Fibroblast of lung (primary cell): ENCODE results near the gene CBX8. TPM values are rescaled to one million over a fixed set of nuclear protein-coding genes. Genes with fewer than 3 reads are reported as not detected.
A peak's percentile ranks its signal among the peaks of the same experiment; 100 is the strongest.

Source experiments
- DNase-seq, 2 donors: peaks; one replicate each; pipeline versions ENCODE4 v3.0.0 to v3.0.0-alpha.2; 2010; ENCODE audit warnings: low read depth in 2 of 2
- H2AFZ ChIP-seq: 2 replicates; pipeline ENCODE4 v1.5.1; 2012; ENCODE audit warnings: low read length, control low read depth, inconsistent platforms
- H3K27ac ChIP-seq: 2 replicates; pipeline ENCODE4 v1.5.1; 2011; ENCODE audit warnings: low read length, control low read depth; ENCODE audit not compliant: insufficient read depth
- H3K27me3 ChIP-seq: 2 replicates; pipeline ENCODE4 v1.5.1; 2011; ENCODE audit warnings: mild to moderate bottlenecking, low read length; ENCODE audit not compliant: control insufficient read depth, insufficient read depth
- H3K36me3 ChIP-seq: 2 replicates; pipeline ENCODE4 v1.5.1; 2011; ENCODE audit warnings: low read length; ENCODE audit not compliant: control insufficient read depth, insufficient read depth
- H3K4me1 ChIP-seq: 2 replicates; pipeline ENCODE4 v1.5.1; 2011; ENCODE audit warnings: low read length; ENCODE audit not compliant: control insufficient read depth, insufficient read depth; ENCODE audit errors: extremely low read depth
- H3K4me2 ChIP-seq: 2 replicates; pipeline ENCODE4 v1.5.1; 2011; ENCODE audit warnings: low read length, control low read depth; ENCODE audit not compliant: insufficient read depth; ENCODE audit errors: extremely low read depth
- H3K4me3 ChIP-seq, 4 experiments: fragments of 200-600 bp in 1 of 4; sonication (generic) in 1 of 4; replicated peaks in 1 of 4; 2 replicates each; pipeline ENCODE4 v1.5.1; 2011 to 2016; ENCODE audit warnings: low read length in 4 of 4, low read depth in 3 of 4, mild to moderate bottlenecking in 3 of 4, control low read depth in 2 of 4, inconsistent platforms in 1 of 4, mixed read lengths in 1 of 4; ENCODE audit not compliant: insufficient read depth in 1 of 4; ENCODE audit errors: control extremely low read depth in 1 of 4
- H3K79me2 ChIP-seq: 2 replicates; pipeline ENCODE4 v1.5.1; 2012; ENCODE audit warnings: mild to moderate bottlenecking, low read length, inconsistent platforms; ENCODE audit not compliant: control insufficient read depth, insufficient read depth
- H3K9ac ChIP-seq: 2 replicates; pipeline ENCODE4 v1.5.1; 2011; ENCODE audit warnings: mild to moderate bottlenecking, low read length, control low read depth; ENCODE audit not compliant: insufficient read depth
- H3K9me3 ChIP-seq: 2 replicates; pipeline ENCODE4 v1.5.1; 2012; ENCODE audit warnings: low read depth, low read length; ENCODE audit not compliant: control insufficient read depth, insufficient read depth
- H4K20me1 ChIP-seq: 2 replicates; pipeline ENCODE4 v1.5.1; 2011; ENCODE audit warnings: low read length; ENCODE audit not compliant: control insufficient read depth, insufficient read depth; ENCODE audit errors: extremely low read depth
- EZH2 ChIP-seq: IDR thresholded peaks from 2 replicates; pipeline ENCODE4 v1.5.1; 2012; ENCODE audit warnings: low read length, control low read depth, mild to moderate bottlenecking; ENCODE audit errors: missing control alignments
- polyA plus RNA-seq, 2 donors: library from polyadenylated mRNA; depleted of rRNA in 1 of 2; stranded (reverse) in 1 of 2; unstranded in 1 of 2; fragments of >200 nt; gene quantifications; 2 replicates each; pipeline ENCODE4 v1.2.1, GENCODE V29; 2011 to 2012; ENCODE audit warnings: missing spikeins in 1 of 2
- total RNA-seq: library from RNA; depleted of rRNA; stranded (reverse); fragments of >200 nt; gene quantifications from 2 replicates; pipeline ENCODE4 v1.2.1, GENCODE V29; 2014
- TF ChIP-seq, protein P1 (sequence below), 2 donors: IDR thresholded peaks in 1 of 2; conservative IDR thresholded peaks in 1 of 2; 1 replicate in 1 of 2; 2 replicates in 1 of 2; pipeline ENCODE4 v1.5.1; 2011 to 2012; ENCODE audit warnings: low read length in 2 of 2, control low read depth in 1 of 2, inconsistent platforms in 1 of 2, low read depth in 1 of 2, mild to moderate bottlenecking in 1 of 2

The CBX8 gene
- total and polyA plus RNA-seq, 2 donors (not counting 1 experiment from before 2014, with no cell fraction given), result 0.19 to 4.0 TPM

DNA sequence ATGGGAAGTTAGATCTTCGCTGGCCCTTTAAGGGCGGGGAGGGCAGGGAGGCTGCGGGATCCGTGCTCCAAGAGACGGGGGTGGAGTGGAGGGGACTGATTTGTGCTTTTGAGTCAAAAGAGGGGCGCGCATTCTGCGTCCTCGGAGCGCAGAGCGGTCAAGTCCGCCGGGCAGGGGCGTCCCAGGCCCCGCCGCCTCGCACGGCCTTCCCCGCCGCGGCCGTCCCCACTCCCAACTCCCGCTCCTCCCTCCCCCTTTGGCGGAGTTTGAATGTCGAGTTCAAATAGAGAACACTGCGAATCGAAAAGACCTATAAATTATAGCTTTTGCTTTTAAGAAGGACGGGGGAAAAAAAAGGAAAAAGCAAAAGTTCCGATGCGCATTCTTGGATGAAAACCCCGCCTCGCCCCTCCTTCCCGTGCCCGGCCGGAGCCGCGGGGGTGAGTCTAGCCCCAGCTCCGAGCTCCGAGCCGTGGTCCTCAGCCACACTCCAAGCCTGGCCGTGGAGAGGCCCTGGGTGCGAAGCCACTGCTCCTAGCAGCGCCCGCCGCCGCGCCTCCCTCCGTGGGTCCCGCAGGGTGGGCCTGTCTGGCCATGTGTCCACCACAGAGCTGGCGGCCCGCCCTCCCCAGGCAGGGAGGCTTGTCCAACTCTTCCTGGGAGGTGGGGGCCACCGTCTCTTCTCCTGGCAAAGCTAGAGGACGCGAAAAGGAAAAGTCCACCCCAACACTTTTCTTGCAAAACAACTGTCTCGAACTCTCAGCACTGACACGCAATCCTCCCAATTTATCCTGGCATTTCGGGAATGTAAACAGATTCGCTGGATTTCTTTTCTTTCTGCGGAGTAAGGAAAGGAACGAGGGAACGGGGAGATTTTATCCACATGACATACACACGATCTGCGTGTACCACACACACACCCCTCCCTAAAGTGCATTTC lies 3.6 kb downstream of the CBX8 start:
- peaks cover 6% of the 10 kb centered on the region for H3K36me3 ChIP-seq
- peak overlapping the region; percentile 94 for H3K4me2 ChIP-seq
- peak overlapping the region; percentile 89 for H3K27ac ChIP-seq
- peak overlapping the region; percentile 55 to 61 (median 59) for H3K4me3 ChIP-seq
- peak overlapping the region; percentile 60 for H3K9ac ChIP-seq
- TF ChIP-seq, protein P1, sequence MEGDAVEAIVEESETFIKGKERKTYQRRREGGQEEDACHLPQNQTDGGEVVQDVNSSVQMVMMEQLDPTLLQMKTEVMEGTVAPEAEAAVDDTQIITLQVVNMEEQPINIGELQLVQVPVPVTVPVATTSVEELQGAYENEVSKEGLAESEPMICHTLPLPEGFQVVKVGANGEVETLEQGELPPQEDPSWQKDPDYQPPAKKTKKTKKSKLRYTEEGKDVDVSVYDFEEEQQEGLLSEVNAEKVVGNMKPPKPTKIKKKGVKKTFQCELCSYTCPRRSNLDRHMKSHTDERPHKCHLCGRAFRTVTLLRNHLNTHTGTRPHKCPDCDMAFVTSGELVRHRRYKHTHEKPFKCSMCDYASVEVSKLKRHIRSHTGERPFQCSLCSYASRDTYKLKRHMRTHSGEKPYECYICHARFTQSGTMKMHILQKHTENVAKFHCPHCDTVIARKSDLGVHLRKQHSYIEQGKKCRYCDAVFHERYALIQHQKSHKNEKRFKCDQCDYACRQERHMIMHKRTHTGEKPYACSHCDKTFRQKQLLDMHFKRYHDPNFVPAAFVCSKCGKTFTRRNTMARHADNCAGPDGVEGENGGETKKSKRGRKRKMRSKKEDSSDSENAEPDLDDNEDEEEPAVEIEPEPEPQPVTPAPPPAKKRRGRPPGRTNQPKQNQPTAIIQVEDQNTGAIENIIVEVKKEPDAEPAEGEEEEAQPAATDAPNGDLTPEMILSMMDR (conservative IDR thresholded peaks at IDR 0.05 in 1 of 2, IDR thresholded peaks at IDR 0.05 in 1 of 2; ENCODE audit: low read depth in 1 of 2, low read length in 2 of 2), result no peak
- TF ChIP-seq EZH2, result no peak
- H3K27me3 ChIP-seq, result peaks cover 42% of the 10 kb centered on the region
- no peaks in the 10 kb centered on the region for H3K79me2 ChIP-seq
- H3K4me1 ChIP-seq, result peaks cover 13% of the 10 kb centered on the region
- peak overlapping the region; percentile 31 for H2AFZ ChIP-seq
- no peaks in the 10 kb centered on the region for H3K9me3 ChIP-seq
- H4K20me1 ChIP-seq, result no peaks in the 10 kb centered on the region
- peak; percentile 80 to 88 for DNase-seq

DNA sequence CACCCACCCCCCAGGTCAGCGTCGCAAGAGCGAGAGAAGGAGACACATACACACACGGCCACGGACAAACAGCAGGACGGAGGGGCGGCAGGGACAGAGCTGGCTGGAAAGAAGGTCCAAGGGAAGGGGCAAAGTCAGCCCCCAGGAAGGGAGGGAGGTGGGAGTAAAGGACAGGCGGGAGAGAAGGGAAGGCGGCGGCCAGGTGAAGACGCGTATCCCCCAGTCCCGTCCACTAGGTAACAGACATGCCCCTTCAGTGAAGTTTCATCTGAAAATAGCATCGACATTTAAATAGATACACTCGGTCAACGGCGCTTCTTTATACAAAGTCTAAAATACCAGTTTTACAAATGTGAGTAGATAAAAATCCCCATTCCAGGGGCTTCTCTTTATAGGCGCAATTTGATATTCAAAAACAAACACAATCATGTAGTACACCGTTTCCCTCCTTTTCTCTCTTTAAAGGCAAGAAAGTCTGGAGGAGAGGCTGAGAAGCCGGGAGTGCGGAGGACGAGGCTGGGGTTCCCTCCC lies 4.5 kb downstream of the CBX8 start:
- Histone ChIP-seq H3K36me3 (peaks cover 6% of the 10 kb centered on the region), H4K20me1 (no peaks in the 10 kb centered on the region), H3K27me3 (peaks cover 37% of the 10 kb centered on the region), H2AFZ (no peak overlapping the region), H3K4me1 (peaks cover 13% of the 10 kb centered on the region), H3K4me3 (peak overlapping the region; percentile 4 to 61 (median 14)), H3K4me2 (peak overlapping the region; percentile 94), H3K27ac (no peak overlapping the region), H3K79me2 (no peaks in the 10 kb centered on the region), H3K9me3 (no peaks in the 10 kb centered on the region), H3K9ac (no peak overlapping the region)
- DNase-seq, result no peak
- TF ChIP-seq, protein P1 (conservative IDR thresholded peaks at IDR 0.05 in 1 of 2, IDR thresholded peaks at IDR 0.05 in 1 of 2; ENCODE audit: low read depth in 1 of 2, low read length in 2 of 2), result no peak
- no peak for TF ChIP-seq EZH2

DNA sequence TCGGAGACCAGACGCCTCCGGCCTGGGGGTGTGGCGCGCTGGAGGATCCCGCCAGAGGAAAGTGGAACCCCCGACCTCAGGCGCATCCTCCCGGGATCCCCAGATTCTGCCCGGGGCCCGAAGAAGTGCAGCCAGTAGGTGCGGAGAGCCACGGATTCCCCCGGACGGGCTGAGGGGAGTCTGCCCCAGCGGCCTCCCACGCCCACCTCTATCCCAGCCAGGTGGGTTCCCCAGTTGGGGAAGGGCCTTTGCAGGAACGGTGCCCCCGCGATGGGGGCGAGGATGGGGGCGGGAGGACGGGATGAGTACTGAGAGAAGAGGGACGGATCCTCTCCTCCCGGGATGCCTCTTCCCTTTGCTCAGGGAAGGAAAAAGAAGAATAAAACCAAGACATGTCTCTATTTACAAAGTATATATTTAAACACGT lies 5.1 kb downstream of the CBX8 start:
- H3K36me3 ChIP-seq, result peaks cover 6% of the 10 kb centered on the region
- H3K79me2 ChIP-seq, result no peaks in the 10 kb centered on the region
- H3K9ac ChIP-seq, result no peak overlapping the region
- H4K20me1 ChIP-seq, result no peaks in the 10 kb centered on the region
- peak; percentile 83 for TF ChIP-seq EZH2
- TF ChIP-seq, protein P1 (conservative IDR thresholded peaks at IDR 0.05 in 1 of 2, IDR thresholded peaks at IDR 0.05 in 1 of 2; ENCODE audit: low read depth in 1 of 2, low read length in 2 of 2), result no peak
- H3K4me1 ChIP-seq, result peaks cover 13% of the 10 kb centered on the region
- H3K9me3 ChIP-seq, result no peaks in the 10 kb centered on the region
- no peak for DNase-seq
- H3K4me3 ChIP-seq, result no peak overlapping the region
- peak overlapping the region; percentile 11 for H3K4me2 ChIP-seq
- no peak overlapping the region for H2AFZ ChIP-seq
- H3K27ac ChIP-seq, result no peak overlapping the region
- peaks cover 38% of the 10 kb centered on the region for H3K27me3 ChIP-seq
